Measurements from ENCODE around the gene KLF15. TPM values are rescaled to one million over a fixed set of nuclear protein-coding genes. Genes with fewer than 3 reads are reported as not detected.

KLF15 gene
- total and polyA plus RNA-seq, 2 experiments from 2014 or later: 1.8 to 16.7 TPM

DNA sequence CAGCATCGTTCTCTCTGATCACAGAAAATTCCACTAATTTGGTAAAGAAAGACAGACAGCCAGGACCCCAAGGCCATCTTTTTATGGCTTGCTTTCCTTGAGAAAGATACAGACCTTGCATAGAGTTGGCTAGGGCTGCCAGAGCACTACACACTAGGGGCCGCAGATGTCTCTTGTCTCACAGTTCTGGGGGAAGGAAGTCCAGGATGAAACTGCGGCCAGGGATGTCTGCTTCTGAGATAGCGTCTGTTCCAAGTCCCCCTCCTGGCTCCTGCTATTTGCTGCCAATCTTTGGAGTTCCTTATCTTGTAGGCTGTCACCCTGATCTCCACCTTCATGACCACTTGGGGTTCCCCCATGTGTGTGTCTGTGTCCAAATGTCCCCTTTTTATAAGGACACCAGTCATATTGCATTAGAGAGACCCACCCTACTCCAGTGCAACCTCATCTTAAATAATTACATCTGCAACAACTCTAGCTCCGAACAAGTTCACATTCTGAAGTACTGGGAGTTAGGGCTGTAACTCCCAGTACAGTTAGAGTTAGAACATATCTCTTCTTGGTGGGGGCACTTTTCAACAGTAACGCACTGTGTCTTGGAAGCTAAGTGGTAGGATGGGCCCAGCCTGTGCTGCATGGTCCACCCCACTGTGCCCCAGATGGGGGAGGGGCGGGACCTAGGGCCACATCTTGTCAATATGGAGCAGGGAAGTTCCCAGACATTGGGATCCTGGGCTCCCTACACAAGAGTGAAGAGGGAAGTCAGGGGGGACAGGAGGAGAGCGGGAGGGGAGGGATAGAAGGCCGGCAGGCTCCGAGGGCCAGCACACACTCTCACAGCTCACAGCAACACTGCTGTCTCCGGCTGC, 42.2 kb downstream of the KLF15 start:
- Histone ChIP-seq H2AFZ (no peak overlapping the region), H3K36me3 (replicated peaks; ENCODE audit: insufficient read depth, low read depth) (no peaks in the 10 kb centered on the region), H3K27me3 (no peaks in the 10 kb centered on the region), H3K4me3 (no peak overlapping the region), H3K4me2 (no peak overlapping the region), H3K9me2 (replicated peaks; ENCODE audit: insufficient read depth) (no peaks in the 10 kb centered on the region), H3K9me3 (ENCODE audit: low read depth) (no peaks in the 10 kb centered on the region), H3K4me1 (ENCODE audit: insufficient read depth) (peaks cover 11% of the 10 kb centered on the region), H4K20me1 (ENCODE audit: insufficient read depth, poor library complexity, severe bottlenecking) (no peaks in the 10 kb centered on the region), H3K27ac (no peak overlapping the region), H3K79me2 (no peaks in the 10 kb centered on the region)
- TF ChIP-seq CTCF (IDR thresholded peaks at IDR 0.05; ENCODE audit: poor library complexity) (no peak), EZH2 (IDR thresholded peaks at IDR 0.05; ENCODE audit: borderline replicate concordance) (no peak), EZH2phosphoT487 (IDR thresholded peaks at IDR 0.05; ENCODE audit: low read depth, severe bottlenecking, unreplicated experiment) (no peak)
- DNase-seq (ENCODE audit: low spot score): no peak
- 87% methylated on average over 11 of the region's 11 CpGs for WGBS (ENCODE audit: low lambda C conversion rate, missing lambda C conversion rate)

- 75% methylated on average over 4 of the region's 4 CpGs for WGBS (ENCODE audit: low lambda C conversion rate, missing lambda C conversion rate)
- Histone ChIP-seq H3K27me3 (no peaks in the 10 kb centered on the region), H3K79me2 (no peaks in the 10 kb centered on the region), H4K20me1 (ENCODE audit: insufficient read depth, poor library complexity, severe bottlenecking) (no peaks in the 10 kb centered on the region), H3K36me3 (replicated peaks; ENCODE audit: insufficient read depth, low read depth) (no peaks in the 10 kb centered on the region), H3K9me3 (ENCODE audit: low read depth) (no peaks in the 10 kb centered on the region), H3K4me2 (no peak overlapping the region), H3K27ac (no peak overlapping the region), H2AFZ (no peak overlapping the region), H3K4me1 (ENCODE audit: insufficient read depth) (peaks cover 11% of the 10 kb centered on the region), H3K4me3 (no peak overlapping the region), H3K9me2 (replicated peaks; ENCODE audit: insufficient read depth) (no peaks in the 10 kb centered on the region)
- DNase-seq (ENCODE audit: low spot score): no peak
- TF ChIP-seq EZH2 (IDR thresholded peaks at IDR 0.05; ENCODE audit: borderline replicate concordance): no peak
- TF ChIP-seq EZH2phosphoT487 (IDR thresholded peaks at IDR 0.05; ENCODE audit: low read depth, severe bottlenecking, unreplicated experiment): no peak
Measured at GRCh38 chr3:126314305-126314789, 42.9 kb downstream of the KLF15 start.

DNA sequence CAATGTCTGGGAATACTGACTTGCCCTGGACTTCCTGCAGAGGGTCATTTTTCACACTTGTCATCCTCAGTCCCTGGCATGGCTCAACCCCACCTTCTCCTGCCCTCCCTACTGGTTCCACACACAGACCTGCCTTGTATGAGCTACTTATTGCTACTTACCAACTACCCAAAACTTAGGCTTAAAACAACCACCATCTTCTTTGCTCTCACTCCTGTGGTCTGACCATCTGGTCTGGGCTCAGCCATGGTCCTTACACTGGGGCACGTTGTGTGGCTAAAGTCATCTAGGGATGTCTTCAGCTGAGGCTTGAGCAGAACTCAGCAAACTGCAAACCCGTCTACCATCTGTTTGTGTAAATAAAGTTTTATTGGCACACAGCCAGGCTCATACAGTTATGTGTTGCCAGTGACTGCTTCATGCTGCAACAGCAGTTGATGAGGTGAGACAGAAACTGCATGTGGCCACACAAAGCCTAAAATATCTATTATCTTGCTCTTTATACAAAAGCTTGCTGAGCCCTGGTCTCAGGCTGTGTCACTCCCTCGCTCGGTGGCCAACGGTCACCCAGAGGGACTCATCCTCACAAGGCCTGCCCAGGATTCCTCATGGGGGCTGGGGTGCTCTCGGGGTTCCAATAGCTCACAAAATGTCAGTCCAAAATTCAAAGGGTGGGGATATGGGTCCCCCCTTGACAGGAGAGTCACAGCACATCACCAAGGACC, 43.5 kb downstream of the KLF15 start:
- H3K9me3 ChIP-seq (ENCODE audit: low read depth): no peaks in the 10 kb centered on the region
- no peak overlapping the region for H3K27ac ChIP-seq
- H3K4me2 ChIP-seq: no peak overlapping the region
- 89% methylated on average over 6 of the region's 6 CpGs for WGBS (ENCODE audit: low lambda C conversion rate, missing lambda C conversion rate)
- no peak overlapping the region for H2AFZ ChIP-seq
- H3K9me2 ChIP-seq (replicated peaks; ENCODE audit: insufficient read depth): no peaks in the 10 kb centered on the region
- H3K79me2 ChIP-seq: no peaks in the 10 kb centered on the region
- H3K4me1 ChIP-seq (ENCODE audit: insufficient read depth): peaks cover 11% of the 10 kb centered on the region
- DNase-seq (ENCODE audit: low spot score): no peak
- no peaks in the 10 kb centered on the region for H3K36me3 ChIP-seq (replicated peaks; ENCODE audit: insufficient read depth, low read depth)
- TF ChIP-seq EZH2 (IDR thresholded peaks at IDR 0.05; ENCODE audit: borderline replicate concordance) (no peak), CTCF (IDR thresholded peaks at IDR 0.05; ENCODE audit: poor library complexity) (no peak), EZH2phosphoT487 (IDR thresholded peaks at IDR 0.05; ENCODE audit: low read depth, severe bottlenecking, unreplicated experiment) (no peak)
- H3K4me3 ChIP-seq: no peak overlapping the region
- H4K20me1 ChIP-seq (ENCODE audit: insufficient read depth, poor library complexity, severe bottlenecking): no peaks in the 10 kb centered on the region
- no peaks in the 10 kb centered on the region for H3K27me3 ChIP-seq

GRCh38 chr3:126313166-126313565, 44.0 kb downstream of the KLF15 start:
- H3K4me3 ChIP-seq: no peak overlapping the region
- no peaks in the 10 kb centered on the region for H3K36me3 ChIP-seq (replicated peaks; ENCODE audit: insufficient read depth, low read depth)
- no peak for DNase-seq (ENCODE audit: low spot score)
- no peak overlapping the region for H3K4me2 ChIP-seq
- no peak for TF ChIP-seq EZH2phosphoT487 (IDR thresholded peaks at IDR 0.05; ENCODE audit: low read depth, severe bottlenecking, unreplicated experiment)
- no peak for TF ChIP-seq EZH2 (IDR thresholded peaks at IDR 0.05; ENCODE audit: borderline replicate concordance)
- TF ChIP-seq CTCF (IDR thresholded peaks at IDR 0.05; ENCODE audit: poor library complexity): no peak
- no peaks in the 10 kb centered on the region for H4K20me1 ChIP-seq (ENCODE audit: insufficient read depth, poor library complexity, severe bottlenecking)
- H3K27me3 ChIP-seq: no peaks in the 10 kb centered on the region
- 95% methylated on average over 6 of the region's 6 CpGs for WGBS (ENCODE audit: low lambda C conversion rate, missing lambda C conversion rate)
- H3K9me3 ChIP-seq (ENCODE audit: low read depth): no peaks in the 10 kb centered on the region
- H3K27ac ChIP-seq: no peak overlapping the region
- no peaks in the 10 kb centered on the region for H3K9me2 ChIP-seq (replicated peaks; ENCODE audit: insufficient read depth)
- no peak overlapping the region for H2AFZ ChIP-seq
- peaks cover 11% of the 10 kb centered on the region for H3K4me1 ChIP-seq (ENCODE audit: insufficient read depth)
- no peaks in the 10 kb centered on the region for H3K79me2 ChIP-seq

Data from hepatocyte (in vitro differentiated cells).